ENCODE results near the gene KRT76.

DNA sequence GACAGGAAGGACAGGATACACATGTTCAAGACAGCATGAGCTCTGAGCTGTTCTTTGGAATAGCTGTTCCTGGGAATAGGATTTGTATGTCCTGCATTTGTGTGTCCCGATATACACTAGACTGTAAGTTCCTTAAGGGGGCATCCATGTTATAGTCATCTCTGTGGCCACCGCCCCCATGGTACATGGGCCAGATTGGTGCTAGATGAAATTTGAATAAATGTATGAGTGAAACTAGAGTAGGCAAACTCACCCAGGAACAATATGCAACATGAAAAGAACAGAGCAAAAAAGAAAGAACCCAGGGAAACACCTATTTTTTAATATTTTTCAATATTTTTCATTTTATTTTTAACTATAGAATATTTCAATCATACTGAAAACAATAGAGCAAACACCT lies 48.8 kb downstream of the KRT76 start:
- TF ChIP-seq, protein P1, sequence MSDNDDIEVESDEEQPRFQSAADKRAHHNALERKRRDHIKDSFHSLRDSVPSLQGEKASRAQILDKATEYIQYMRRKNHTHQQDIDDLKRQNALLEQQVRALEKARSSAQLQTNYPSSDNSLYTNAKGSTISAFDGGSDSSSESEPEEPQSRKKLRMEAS (IDR thresholded peaks at IDR 0.05), result no peak
- no peak for TF ChIP-seq RAD21 (IDR thresholded peaks at IDR 0.05; ENCODE audit: low read depth)
- TF ChIP-seq CREB1 (IDR thresholded peaks at IDR 0.05; ENCODE audit: low read depth), result no peak
- no peak for TF ChIP-seq NFIC (IDR thresholded peaks at IDR 0.05)
- no peak for TF ChIP-seq CEBPB (IDR thresholded peaks at IDR 0.05)
- no peak for TF ChIP-seq EGR1 (IDR thresholded peaks at IDR 0.05)
- TF ChIP-seq, protein P2, sequence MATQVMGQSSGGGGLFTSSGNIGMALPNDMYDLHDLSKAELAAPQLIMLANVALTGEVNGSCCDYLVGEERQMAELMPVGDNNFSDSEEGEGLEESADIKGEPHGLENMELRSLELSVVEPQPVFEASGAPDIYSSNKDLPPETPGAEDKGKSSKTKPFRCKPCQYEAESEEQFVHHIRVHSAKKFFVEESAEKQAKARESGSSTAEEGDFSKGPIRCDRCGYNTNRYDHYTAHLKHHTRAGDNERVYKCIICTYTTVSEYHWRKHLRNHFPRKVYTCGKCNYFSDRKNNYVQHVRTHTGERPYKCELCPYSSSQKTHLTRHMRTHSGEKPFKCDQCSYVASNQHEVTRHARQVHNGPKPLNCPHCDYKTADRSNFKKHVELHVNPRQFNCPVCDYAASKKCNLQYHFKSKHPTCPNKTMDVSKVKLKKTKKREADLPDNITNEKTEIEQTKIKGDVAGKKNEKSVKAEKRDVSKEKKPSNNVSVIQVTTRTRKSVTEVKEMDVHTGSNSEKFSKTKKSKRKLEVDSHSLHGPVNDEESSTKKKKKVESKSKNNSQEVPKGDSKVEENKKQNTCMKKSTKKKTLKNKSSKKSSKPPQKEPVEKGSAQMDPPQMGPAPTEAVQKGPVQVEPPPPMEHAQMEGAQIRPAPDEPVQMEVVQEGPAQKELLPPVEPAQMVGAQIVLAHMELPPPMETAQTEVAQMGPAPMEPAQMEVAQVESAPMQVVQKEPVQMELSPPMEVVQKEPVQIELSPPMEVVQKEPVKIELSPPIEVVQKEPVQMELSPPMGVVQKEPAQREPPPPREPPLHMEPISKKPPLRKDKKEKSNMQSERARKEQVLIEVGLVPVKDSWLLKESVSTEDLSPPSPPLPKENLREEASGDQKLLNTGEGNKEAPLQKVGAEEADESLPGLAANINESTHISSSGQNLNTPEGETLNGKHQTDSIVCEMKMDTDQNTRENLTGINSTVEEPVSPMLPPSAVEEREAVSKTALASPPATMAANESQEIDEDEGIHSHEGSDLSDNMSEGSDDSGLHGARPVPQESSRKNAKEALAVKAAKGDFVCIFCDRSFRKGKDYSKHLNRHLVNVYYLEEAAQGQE (IDR thresholded peaks at IDR 0.05; ENCODE audit: low read depth), result no peak
- TF ChIP-seq, protein P3, sequence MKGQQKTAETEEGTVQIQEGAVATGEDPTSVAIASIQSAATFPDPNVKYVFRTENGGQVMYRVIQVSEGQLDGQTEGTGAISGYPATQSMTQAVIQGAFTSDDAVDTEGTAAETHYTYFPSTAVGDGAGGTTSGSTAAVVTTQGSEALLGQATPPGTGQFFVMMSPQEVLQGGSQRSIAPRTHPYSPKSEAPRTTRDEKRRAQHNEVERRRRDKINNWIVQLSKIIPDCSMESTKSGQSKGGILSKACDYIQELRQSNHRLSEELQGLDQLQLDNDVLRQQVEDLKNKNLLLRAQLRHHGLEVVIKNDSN (IDR thresholded peaks at IDR 0.05), result no peak
- no peak for TF ChIP-seq FOXM1 (IDR thresholded peaks at IDR 0.05; ENCODE audit: borderline replicate concordance, low read depth)
